HepG2 (cell line): ENCODE measurements around the gene NET1. TPM values are rescaled to one million over a fixed set of nuclear protein-coding genes. Genes with fewer than 3 reads are reported as not detected.

Experiments used
- BRD4 ChIP-seq: sonication (generic); formaldehyde crosslinking; IDR thresholded peaks from 2 replicates; pipeline ENCODE4 v1.4.0; 2020; ENCODE audit warnings: missing genetic modification reagents
- JARID2 ChIP-seq: sonication (generic); formaldehyde crosslinking; IDR thresholded peaks from 2 replicates; pipeline ENCODE4 v1.8.1; 2023; ENCODE audit warnings: missing genetic modification reagents, inconsistent platforms; ENCODE audit not compliant: insufficient replicate concordance
- MAF1 ChIP-seq: sonication (generic); formaldehyde crosslinking; IDR thresholded peaks from 2 replicates; pipeline ENCODE4 v1.5.0; 2020; ENCODE audit warnings: missing genetic modification reagents, borderline replicate concordance
- MBD4 ChIP-seq: IDR thresholded peaks from 2 replicates; pipeline ENCODE4 v1.6.1; 2012; ENCODE audit warnings: low read length, inconsistent platforms, borderline replicate concordance
- MEIS1 ChIP-seq: sonication (generic); formaldehyde crosslinking; IDR thresholded peaks from 2 replicates; pipeline ENCODE4 v1.9.0; 2021; ENCODE audit warnings: mild to moderate bottlenecking, missing genetic modification reagents, moderate library complexity, borderline replicate concordance
- NBN ChIP-seq: fragments of 450-650 bp; conservative IDR thresholded peaks from 2 replicates; pipeline ENCODE4 v1.6.1; 2017
- NR2F2 ChIP-seq: IDR thresholded peaks from 2 replicates; pipeline ENCODE4 v1.6.1; 2012; ENCODE audit warnings: low read depth, inconsistent platforms, borderline replicate concordance
- PLRG1 ChIP-seq: fragments of 450-650 bp; conservative IDR thresholded peaks from 2 replicates; pipeline ENCODE4 v1.6.1; 2016
- PTBP1 ChIP-seq: fragments of 200-400 bp; formaldehyde crosslinking; IDR thresholded peaks from 2 replicates; pipeline ENCODE4 v1.6.1; 2018; ENCODE audit warnings: low read length, low read depth; ENCODE audit not compliant: poor library complexity, severe bottlenecking
- RAD21 ChIP-seq: fragments of 450-650 bp; formaldehyde crosslinking; IDR thresholded peaks from 2 replicates; pipeline ENCODE4 v1.5.0; 2020; ENCODE audit warnings: mild to moderate bottlenecking
- RARA ChIP-seq: IDR thresholded peaks from 2 replicates; pipeline ENCODE4 v1.6.1; 2016; ENCODE audit warnings: missing genetic modification reagents, missing compliant biosample characterization
- REPIN1 ChIP-seq: sonication (generic); formaldehyde crosslinking; IDR thresholded peaks from 2 replicates; pipeline ENCODE4 v1.8.0; 2022; ENCODE audit warnings: missing genetic modification reagents, low read depth, mild to moderate bottlenecking, borderline replicate concordance
- SIX1 ChIP-seq: sonication (generic); formaldehyde crosslinking; IDR thresholded peaks from 2 replicates; pipeline ENCODE4 v1.4.0; 2020; ENCODE audit warnings: missing genetic modification reagents, borderline replicate concordance
- SPEN ChIP-seq: sonication (generic); formaldehyde crosslinking; IDR thresholded peaks from 2 replicates; pipeline ENCODE4 v1.5.1; 2020; ENCODE audit warnings: low read depth, mild to moderate bottlenecking, missing genetic modification reagents
- ZFP41 ChIP-seq: sonication (generic); formaldehyde crosslinking; IDR thresholded peaks from 2 replicates; pipeline ENCODE4 v1.4.0; 2020; ENCODE audit warnings: mild to moderate bottlenecking, missing genetic modification reagents, borderline replicate concordance
- ZNF333 ChIP-seq: sonication (generic); formaldehyde crosslinking; IDR thresholded peaks from 2 replicates; pipeline ENCODE4 v1.4.0; 2020; ENCODE audit warnings: mild to moderate bottlenecking, missing genetic modification reagents, borderline replicate concordance
- ZNF33A ChIP-seq: sonication (generic); formaldehyde crosslinking; IDR thresholded peaks from 2 replicates; pipeline ENCODE4 v1.5.1; 2020; ENCODE audit warnings: missing genetic modification reagents, mild to moderate bottlenecking, moderate library complexity, borderline replicate concordance
- ZNF383 ChIP-seq: sonication (generic); formaldehyde crosslinking; IDR thresholded peaks from 2 replicates; pipeline ENCODE4 v1.4.0; 2020; ENCODE audit warnings: missing genetic modification reagents, mild to moderate bottlenecking, borderline replicate concordance
- ZNF496 ChIP-seq: sonication (generic); formaldehyde crosslinking; IDR thresholded peaks from 2 replicates; pipeline ENCODE4 v1.8.1; 2023; ENCODE audit warnings: mild to moderate bottlenecking, moderate library complexity, missing genetic modification reagents; ENCODE audit not compliant: insufficient replicate concordance
- ZNF543 ChIP-seq: sonication (generic); formaldehyde crosslinking; IDR thresholded peaks from 2 replicates; pipeline ENCODE4 v1.4.0; 2020; ENCODE audit warnings: mild to moderate bottlenecking, missing genetic modification reagents
- ZNF556 ChIP-seq: sonication (generic); formaldehyde crosslinking; IDR thresholded peaks from 2 replicates; pipeline ENCODE4 v1.4.0; 2020; ENCODE audit warnings: mild to moderate bottlenecking, missing genetic modification reagents, borderline replicate concordance
- ZNF891 ChIP-seq: sonication (generic); formaldehyde crosslinking; IDR thresholded peaks from 2 replicates; pipeline ENCODE4 v1.5.0; 2020; ENCODE audit warnings: mild to moderate bottlenecking, missing genetic modification reagents
- ZSCAN25 ChIP-seq: sonication (generic); formaldehyde crosslinking; IDR thresholded peaks from 2 replicates; pipeline ENCODE4 v1.8.0; 2022; ENCODE audit warnings: mild to moderate bottlenecking, missing genetic modification reagents
- polyA plus RNA-seq, 8 experiments: library from polyadenylated mRNA; depleted of rRNA in 3 of 8; stranded (reverse) in 7 of 8; unstranded in 1 of 8; fragments of >200 nt; fragmentation: Illumina TruSeq in 4 of 8; extraction: Trizol in 4 of 8; gene quantifications; 2 replicates each; pipeline versions ENCODE4 v1.2.1 to v1.2.3, GENCODE V29; 2011 to 2016; ENCODE audit warnings: low read depth in 4 of 8, missing spikeins in 1 of 8, mixed read lengths in 1 of 8; ENCODE audit not compliant: insufficient read depth in 1 of 8
- total RNA-seq, 5 experiments: library from RNA; depleted of rRNA; stranded (reverse); fragments of >200 nt; fragmentation: Illumina TruSeq; extraction: Trizol; gene quantifications; 2 replicates each; pipeline ENCODE4 v1.2.3, GENCODE V29; 2016; ENCODE audit warnings: low read depth in 1 of 5
- TF ChIP-seq, protein P1 (sequence below): sonication (generic); IDR thresholded peaks from 2 replicates; pipeline ENCODE4 v1.6.1; 2016; ENCODE audit warnings: low read depth, borderline replicate concordance
- TF ChIP-seq, protein P2 (sequence below): sonication (generic); formaldehyde crosslinking; IDR thresholded peaks from 2 replicates; pipeline ENCODE4 v1.4.0; 2020; ENCODE audit warnings: mild to moderate bottlenecking, missing genetic modification reagents
- TF ChIP-seq, protein P3 (sequence below): conservative IDR thresholded peaks from 2 replicates; pipeline ENCODE4 v1.6.1; 2018; ENCODE audit warnings: missing genetic modification reagents
- TF ChIP-seq, protein P4 (sequence below): sonication (generic); formaldehyde crosslinking; conservative IDR thresholded peaks from 2 replicates; pipeline ENCODE4 v1.4.0; 2020; ENCODE audit warnings: missing genetic modification reagents
- TF ChIP-seq, protein P5 (sequence below): sonication (generic); formaldehyde crosslinking; IDR thresholded peaks from 2 replicates; pipeline ENCODE4 v1.8.1; 2023; ENCODE audit warnings: mild to moderate bottlenecking, missing genetic modification reagents, borderline replicate concordance

Gene NET1
- total and polyA plus RNA-seq, 2 of the 13 experiments (the other 11 are each of a cell fraction or from before 2014, with no cell fraction given), result 48.1 to 65.8 TPM

DNA sequence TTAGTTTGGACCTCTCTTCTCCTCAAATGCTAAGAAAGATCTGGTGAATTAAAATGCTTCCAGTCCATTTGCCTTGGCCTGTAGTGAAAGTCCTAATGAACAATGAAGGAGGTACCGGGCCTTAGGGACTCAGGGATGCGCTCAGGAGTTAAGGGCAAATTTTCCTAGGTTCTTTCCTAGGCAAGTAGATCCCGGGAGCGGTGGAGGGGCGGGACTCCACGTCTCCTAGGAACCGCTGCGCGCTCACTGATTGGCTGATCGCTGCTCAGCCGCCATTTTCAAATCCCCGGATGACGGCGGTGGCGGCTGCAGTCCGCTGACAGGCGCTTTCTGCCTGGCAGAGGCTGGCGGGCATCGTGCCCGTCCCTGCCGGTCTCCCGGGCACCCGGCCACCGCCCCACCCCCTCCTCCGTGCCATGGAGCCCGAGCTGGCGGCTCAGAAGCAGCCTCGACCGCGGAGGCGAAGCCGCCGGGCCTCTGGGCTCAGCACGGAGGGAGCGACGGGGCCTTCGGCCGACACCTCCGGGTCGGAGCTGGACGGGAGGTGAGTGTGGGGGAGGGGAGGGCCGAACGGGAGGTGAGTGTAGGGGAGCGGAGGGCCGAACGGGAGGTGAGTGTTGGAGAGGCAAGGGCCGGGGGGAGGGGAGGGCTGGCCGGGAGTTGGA lies at the start of gene NET1 (continued):
- TF ChIP-seq NBN (no peak), BRD4 (CRISPR knock-in tag) (no peak; the same call in 1 of the 2 replicates), ZNF33A (no peak), ZNF496 (CRISPR knock-in tag) (no peak), ZFP41 (CRISPR knock-in tag) (no peak), ZNF556 (CRISPR knock-in tag) (peak; percentile 73; the same call in 1 of the 2 replicates), MBD4 (no peak), ZNF383 (CRISPR knock-in tag) (no peak), ZSCAN25 (CRISPR knock-in tag) (no peak), MEIS1 (CRISPR knock-in tag) (peak; percentile 52; the same call in 1 of the 2 replicates), SPEN (CRISPR knock-in tag) (peak; percentile 62; the same call in 1 of the 2 replicates), RAD21 (no peak), ZNF891 (peak; percentile 34; the same call in 1 of the 2 replicates), REPIN1 (CRISPR knock-in tag) (no peak), PLRG1 (no peak), RARA (CRISPR knock-in tag) (no peak), ZNF333 (CRISPR knock-in tag) (no peak), NR2F2 (no peak), SIX1 (no peak), JARID2 (no peak), ZNF543 (no peak), MAF1 (CRISPR knock-in tag) (no peak), PTBP1 (no peak)
- TF ChIP-seq, protein P1, sequence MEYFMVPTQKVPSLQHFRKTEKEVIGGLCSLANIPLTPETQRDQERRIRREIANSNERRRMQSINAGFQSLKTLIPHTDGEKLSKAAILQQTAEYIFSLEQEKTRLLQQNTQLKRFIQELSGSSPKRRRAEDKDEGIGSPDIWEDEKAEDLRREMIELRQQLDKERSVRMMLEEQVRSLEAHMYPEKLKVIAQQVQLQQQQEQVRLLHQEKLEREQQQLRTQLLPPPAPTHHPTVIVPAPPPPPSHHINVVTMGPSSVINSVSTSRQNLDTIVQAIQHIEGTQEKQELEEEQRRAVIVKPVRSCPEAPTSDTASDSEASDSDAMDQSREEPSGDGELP, result no peak
- TF ChIP-seq, protein P2, sequence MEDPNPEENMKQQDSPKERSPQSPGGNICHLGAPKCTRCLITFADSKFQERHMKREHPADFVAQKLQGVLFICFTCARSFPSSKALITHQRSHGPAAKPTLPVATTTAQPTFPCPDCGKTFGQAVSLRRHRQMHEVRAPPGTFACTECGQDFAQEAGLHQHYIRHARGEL (CRISPR knock-in tag), result no peak
- TF ChIP-seq, protein P3, sequence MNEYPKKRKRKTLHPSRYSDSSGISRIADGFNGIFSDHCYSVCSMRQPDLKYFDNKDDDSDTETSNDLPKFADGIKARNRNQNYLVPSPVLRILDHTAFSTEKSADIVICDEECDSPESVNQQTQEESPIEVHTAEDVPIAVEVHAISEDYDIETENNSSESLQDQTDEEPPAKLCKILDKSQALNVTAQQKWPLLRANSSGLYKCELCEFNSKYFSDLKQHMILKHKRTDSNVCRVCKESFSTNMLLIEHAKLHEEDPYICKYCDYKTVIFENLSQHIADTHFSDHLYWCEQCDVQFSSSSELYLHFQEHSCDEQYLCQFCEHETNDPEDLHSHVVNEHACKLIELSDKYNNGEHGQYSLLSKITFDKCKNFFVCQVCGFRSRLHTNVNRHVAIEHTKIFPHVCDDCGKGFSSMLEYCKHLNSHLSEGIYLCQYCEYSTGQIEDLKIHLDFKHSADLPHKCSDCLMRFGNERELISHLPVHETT, result no peak
- TF ChIP-seq, protein P4, sequence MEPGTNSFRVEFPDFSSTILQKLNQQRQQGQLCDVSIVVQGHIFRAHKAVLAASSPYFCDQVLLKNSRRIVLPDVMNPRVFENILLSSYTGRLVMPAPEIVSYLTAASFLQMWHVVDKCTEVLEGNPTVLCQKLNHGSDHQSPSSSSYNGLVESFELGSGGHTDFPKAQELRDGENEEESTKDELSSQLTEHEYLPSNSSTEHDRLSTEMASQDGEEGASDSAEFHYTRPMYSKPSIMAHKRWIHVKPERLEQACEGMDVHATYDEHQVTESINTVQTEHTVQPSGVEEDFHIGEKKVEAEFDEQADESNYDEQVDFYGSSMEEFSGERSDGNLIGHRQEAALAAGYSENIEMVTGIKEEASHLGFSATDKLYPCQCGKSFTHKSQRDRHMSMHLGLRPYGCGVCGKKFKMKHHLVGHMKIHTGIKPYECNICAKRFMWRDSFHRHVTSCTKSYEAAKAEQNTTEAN (CRISPR knock-in tag), result no peak
- TF ChIP-seq, protein P5, sequence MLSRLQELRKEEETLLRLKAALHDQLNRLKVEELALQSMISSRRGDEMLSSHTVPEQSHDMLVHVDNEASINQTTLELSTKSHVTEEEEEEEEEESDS (CRISPR knock-in tag), result no peak
